Hepatocyte (in vitro differentiated cells): ENCODE measurements around the gene PRR36. TPM values are rescaled to one million over a fixed set of nuclear protein-coding genes. Genes with fewer than 3 reads are reported as not detected.
"Not testable (repeated sequence)": the region's sequence is repeated elsewhere in the genome, so short reads cannot be mapped to it uniquely, and the experiment has no call there.

Experiments used
- DNase-seq: peaks from one replicate; pipeline ENCODE4 v3.0.0-alpha.2; 2016; ENCODE audit warnings: low spot score
- H2AFZ ChIP-seq: fragments of 200-600 bp; sonication (generic); 2 replicates; pipeline ENCODE4 v1.6.0; 2016; ENCODE audit warnings: antibody characterized with exemption, mild to moderate bottlenecking
- H3K27ac ChIP-seq: fragments of 200-600 bp; sonication (generic); 2 replicates; pipeline ENCODE4 v1.5.1; 2016; ENCODE audit warnings: mild to moderate bottlenecking
- H3K27me3 ChIP-seq: fragments of 200-600 bp; sonication (generic); 2 replicates; pipeline ENCODE4 v1.6.1; 2016
- H3K36me3 ChIP-seq: fragments of 200-600 bp; sonication (generic); replicated peaks from 2 replicates; pipeline ENCODE4 v1.5.1; 2016; ENCODE audit warnings: low read depth; ENCODE audit not compliant: insufficient read depth
- H3K4me1 ChIP-seq: fragments of 200-600 bp; sonication (generic); 2 replicates; pipeline ENCODE4 v1.5.1; 2016; ENCODE audit warnings: mild to moderate bottlenecking, moderate library complexity; ENCODE audit not compliant: insufficient read depth
- H3K4me2 ChIP-seq: fragments of 200-600 bp; sonication (generic); 2 replicates; pipeline ENCODE4 v1.6.0; 2016
- H3K4me3 ChIP-seq: fragments of 200-600 bp; sonication (generic); 2 replicates; pipeline ENCODE4 v1.5.1; 2016; ENCODE audit warnings: mild to moderate bottlenecking
- H3K79me2 ChIP-seq: fragments of 200-600 bp; sonication (generic); 2 replicates; pipeline ENCODE4 v1.6.0; 2017; ENCODE audit warnings: mild to moderate bottlenecking
- H3K9me2 ChIP-seq: fragments of 200-600 bp; sonication (generic); replicated peaks from 2 replicates; pipeline ENCODE4 v1.6.0; 2017; ENCODE audit warnings: mild to moderate bottlenecking; ENCODE audit not compliant: insufficient read depth
- H3K9me3 ChIP-seq: fragments of 200-600 bp; sonication (generic); 2 replicates; pipeline ENCODE4 v1.5.1; 2016; ENCODE audit warnings: low read depth, mild to moderate bottlenecking
- H4K20me1 ChIP-seq: fragments of 200-600 bp; sonication (generic); 2 replicates; pipeline ENCODE4 v1.6.0; 2016; ENCODE audit warnings: mild to moderate bottlenecking; ENCODE audit not compliant: insufficient read depth, poor library complexity, severe bottlenecking
- EZH2 ChIP-seq: fragments of 200-600 bp; sonication (generic); IDR thresholded peaks from 2 replicates; pipeline ENCODE4 v1.6.1; 2016; ENCODE audit warnings: antibody characterized with exemption, mild to moderate bottlenecking, borderline replicate concordance
- EZH2phosphoT487 ChIP-seq: fragments of 200-600 bp; sonication (generic); IDR thresholded peaks from one replicate; pipeline ENCODE4 v1.6.1; 2018; ENCODE audit warnings: antibody characterized with exemption, mild to moderate bottlenecking, low read depth, moderate library complexity; ENCODE audit not compliant: unreplicated experiment, severe bottlenecking
- WGBS: methylation state at CpG from one replicate; pipeline ENCODE4 v1.1.6; 2016; ENCODE audit warnings: low lambda C conversion rate; ENCODE audit errors: missing lambda C conversion rate; 5-methylcytosine and 5-hydroxymethylcytosine counted together
- polyA plus RNA-seq: library from polyadenylated mRNA; unstranded; fragments of >200 nt; fragmentation: Nextera tagmentation; extraction: Ambion mirVana; gene quantifications from 2 replicates; pipeline ENCODE4 v1.2.1, GENCODE V29; 2016
- total RNA-seq: library from RNA; depleted of rRNA; stranded (reverse); fragments of >200 nt; gene quantifications from 2 replicates; pipeline ENCODE4 v1.2.3, GENCODE V29; 2014
- TF ChIP-seq, protein P1 (sequence below): fragments of 200-600 bp; sonication (generic); IDR thresholded peaks from 2 replicates; pipeline ENCODE4 v1.5.1; 2016; ENCODE audit warnings: antibody characterized with exemption, mild to moderate bottlenecking; ENCODE audit not compliant: poor library complexity

PRR36 gene
- total and polyA plus RNA-seq, 2 experiments from 2014 or later, result 1.00 to 2.5 TPM

DNA sequence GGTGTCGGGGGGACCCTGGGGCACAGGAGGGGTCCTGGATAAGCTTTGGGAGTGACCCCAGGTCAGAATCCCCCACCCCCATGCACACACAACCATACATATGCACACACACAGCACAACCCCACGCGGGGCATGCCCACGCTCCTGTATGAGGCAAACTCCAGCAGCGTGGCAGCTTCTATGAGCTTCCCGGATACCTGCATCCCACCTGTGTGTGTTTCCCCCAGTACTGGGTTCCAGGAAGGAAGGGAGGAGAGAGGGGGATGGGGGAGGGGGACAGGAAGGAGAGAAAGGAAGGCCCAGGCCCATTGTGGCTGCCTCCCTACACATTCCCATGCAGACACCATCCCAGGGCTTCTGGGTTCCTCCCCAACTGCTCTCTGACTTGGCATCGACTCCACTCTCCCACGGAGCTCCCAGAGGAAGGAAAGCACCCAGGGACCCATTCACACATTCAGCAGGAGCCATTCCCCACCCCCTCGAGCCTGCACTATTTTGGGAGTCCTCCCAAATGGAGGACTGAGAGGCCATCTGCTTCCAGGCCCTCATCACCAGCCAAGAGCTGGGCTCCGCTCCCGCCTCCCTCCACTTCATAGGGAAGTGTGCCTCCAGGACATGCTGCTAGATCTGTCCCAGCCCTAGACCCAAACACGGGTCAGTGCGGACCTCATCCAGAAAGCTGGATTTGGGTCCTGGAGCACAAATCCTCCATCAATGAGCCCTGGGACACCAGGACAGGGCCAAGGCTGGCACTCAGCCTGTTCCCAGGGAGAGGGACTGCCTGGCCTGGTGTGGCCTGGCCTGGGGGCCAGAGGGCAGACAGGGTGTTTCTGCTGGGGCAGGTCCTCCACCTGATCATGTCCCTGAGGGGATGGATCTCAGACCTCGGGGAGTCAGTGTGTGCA lies 13.2 kb downstream of the PRR36 start:
- no peak overlapping the region for H3K4me2 ChIP-seq
- no peak for DNase-seq
- H3K9me3 ChIP-seq, result no peaks in the 10 kb centered on the region
- 84% methylated on average over 14 of the region's 14 CpGs for WGBS
- H3K4me3 ChIP-seq, result no peak overlapping the region
- TF ChIP-seq EZH2phosphoT487, result no peak
- TF ChIP-seq, protein P1, sequence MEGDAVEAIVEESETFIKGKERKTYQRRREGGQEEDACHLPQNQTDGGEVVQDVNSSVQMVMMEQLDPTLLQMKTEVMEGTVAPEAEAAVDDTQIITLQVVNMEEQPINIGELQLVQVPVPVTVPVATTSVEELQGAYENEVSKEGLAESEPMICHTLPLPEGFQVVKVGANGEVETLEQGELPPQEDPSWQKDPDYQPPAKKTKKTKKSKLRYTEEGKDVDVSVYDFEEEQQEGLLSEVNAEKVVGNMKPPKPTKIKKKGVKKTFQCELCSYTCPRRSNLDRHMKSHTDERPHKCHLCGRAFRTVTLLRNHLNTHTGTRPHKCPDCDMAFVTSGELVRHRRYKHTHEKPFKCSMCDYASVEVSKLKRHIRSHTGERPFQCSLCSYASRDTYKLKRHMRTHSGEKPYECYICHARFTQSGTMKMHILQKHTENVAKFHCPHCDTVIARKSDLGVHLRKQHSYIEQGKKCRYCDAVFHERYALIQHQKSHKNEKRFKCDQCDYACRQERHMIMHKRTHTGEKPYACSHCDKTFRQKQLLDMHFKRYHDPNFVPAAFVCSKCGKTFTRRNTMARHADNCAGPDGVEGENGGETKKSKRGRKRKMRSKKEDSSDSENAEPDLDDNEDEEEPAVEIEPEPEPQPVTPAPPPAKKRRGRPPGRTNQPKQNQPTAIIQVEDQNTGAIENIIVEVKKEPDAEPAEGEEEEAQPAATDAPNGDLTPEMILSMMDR, result no peak
- TF ChIP-seq EZH2, result no peak
- no peaks in the 10 kb centered on the region for H4K20me1 ChIP-seq
- H3K4me1 ChIP-seq, result peaks cover 6% of the 10 kb centered on the region
- no peaks in the 10 kb centered on the region for H3K9me2 ChIP-seq
- no peaks in the 10 kb centered on the region for H3K79me2 ChIP-seq
- no peak overlapping the region for H2AFZ ChIP-seq
- H3K27ac ChIP-seq, result no peak overlapping the region
- peaks cover 10% of the 10 kb centered on the region for H3K27me3 ChIP-seq
- no peaks in the 10 kb centered on the region for H3K36me3 ChIP-seq

DNA sequence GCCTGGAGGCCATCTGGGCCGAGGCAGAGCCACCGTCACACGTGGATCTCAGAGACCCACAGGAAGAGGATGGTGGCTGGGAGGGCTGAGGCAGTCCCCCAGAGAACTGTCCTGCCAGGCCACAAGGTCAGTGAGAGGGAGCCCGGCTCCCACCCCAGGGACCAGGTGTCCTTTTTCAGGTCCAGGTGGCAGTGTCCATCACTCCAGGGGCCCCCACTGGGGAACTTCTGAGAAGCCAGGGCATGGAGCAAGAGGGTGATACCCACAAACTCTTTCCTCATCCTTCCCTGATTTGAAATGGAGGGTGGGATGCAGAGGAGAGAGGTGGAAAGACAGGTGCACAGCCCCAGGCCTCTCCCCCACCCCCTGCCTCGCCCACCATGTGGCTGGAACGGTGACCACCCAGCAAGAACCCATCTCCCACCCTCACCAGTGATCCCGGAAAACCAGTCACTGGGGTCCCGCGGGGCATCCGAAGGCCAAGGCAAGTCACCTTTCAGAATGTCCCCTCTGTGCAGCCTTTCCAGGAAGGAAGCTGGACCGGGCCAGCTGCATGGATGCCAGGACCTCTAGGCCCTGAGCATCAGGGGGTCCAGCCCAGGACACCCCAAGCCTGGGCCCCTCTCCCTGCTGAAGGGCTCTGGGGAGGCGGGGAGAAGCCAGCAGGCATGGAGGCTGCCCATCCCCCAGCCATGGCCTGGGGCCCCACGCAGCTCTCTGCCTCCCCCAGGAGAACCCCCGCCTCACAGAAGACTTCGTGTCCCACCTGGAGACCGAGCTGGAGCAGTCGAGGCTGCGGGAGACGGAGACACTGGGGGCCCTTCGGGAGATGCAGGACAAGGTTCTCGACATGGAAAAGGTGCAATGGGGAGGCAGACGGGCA lies 14.1 kb downstream of the PRR36 start:
- H3K9me2 ChIP-seq, result no peaks in the 10 kb centered on the region

DNA sequence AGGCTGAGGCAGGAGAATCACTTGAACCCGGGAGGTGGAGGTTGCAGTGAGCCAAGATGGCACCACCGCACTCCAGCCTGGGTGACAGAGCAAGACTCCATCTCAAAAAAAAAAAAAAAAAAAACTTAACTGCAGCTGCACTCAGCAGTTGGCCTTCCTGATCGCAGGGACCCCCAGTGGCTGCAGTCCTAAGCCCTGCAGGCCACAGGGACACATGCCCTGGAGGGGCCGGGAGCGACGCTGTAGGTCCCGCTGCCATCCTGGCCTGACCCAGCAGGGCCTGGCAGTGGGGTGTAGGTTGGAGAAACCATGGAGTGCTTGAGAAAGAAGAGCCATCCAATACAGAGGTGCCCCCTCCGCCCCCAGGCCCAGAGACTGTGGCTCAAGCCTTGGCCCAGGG lies 15.1 kb downstream of the PRR36 start:
- H3K4me2 ChIP-seq, H4K20me1 ChIP-seq, H3K79me2 ChIP-seq, DNase-seq, H3K4me3 ChIP-seq, H3K9me3 ChIP-seq, H3K36me3 ChIP-seq, H2AFZ ChIP-seq, H3K9me2 ChIP-seq, H3K27ac ChIP-seq, H3K4me1 ChIP-seq: not testable (repeated sequence)
- 100% methylated on average over 8 of the region's 8 CpGs for WGBS
- H3K27me3 ChIP-seq, result peaks cover 10% of the 10 kb centered on the region

More for the DNA sequence above, 14.1 kb downstream of the PRR36 start:
- no peaks in the 10 kb centered on the region for H3K36me3 ChIP-seq
- H3K4me3 ChIP-seq, result no peak overlapping the region
- TF ChIP-seq, protein P1, result no peak
- TF ChIP-seq EZH2, result no peak
- no peak for TF ChIP-seq EZH2phosphoT487
- peaks cover 10% of the 10 kb centered on the region for H3K27me3 ChIP-seq
- no peaks in the 10 kb centered on the region for H3K9me3 ChIP-seq
- 96% methylated on average over 22 of the region's 22 CpGs for WGBS
- no peak overlapping the region for H3K27ac ChIP-seq
- DNase-seq, result no peak
- no peak overlapping the region for H3K4me2 ChIP-seq
- H2AFZ ChIP-seq, result no peak overlapping the region
- H3K4me1 ChIP-seq, result peaks cover 6% of the 10 kb centered on the region
- H3K79me2 ChIP-seq, result no peaks in the 10 kb centered on the region
- H4K20me1 ChIP-seq, result no peaks in the 10 kb centered on the region
